ENCODE measurements around the gene MOB3C.

Gene MOB3C

DNA sequence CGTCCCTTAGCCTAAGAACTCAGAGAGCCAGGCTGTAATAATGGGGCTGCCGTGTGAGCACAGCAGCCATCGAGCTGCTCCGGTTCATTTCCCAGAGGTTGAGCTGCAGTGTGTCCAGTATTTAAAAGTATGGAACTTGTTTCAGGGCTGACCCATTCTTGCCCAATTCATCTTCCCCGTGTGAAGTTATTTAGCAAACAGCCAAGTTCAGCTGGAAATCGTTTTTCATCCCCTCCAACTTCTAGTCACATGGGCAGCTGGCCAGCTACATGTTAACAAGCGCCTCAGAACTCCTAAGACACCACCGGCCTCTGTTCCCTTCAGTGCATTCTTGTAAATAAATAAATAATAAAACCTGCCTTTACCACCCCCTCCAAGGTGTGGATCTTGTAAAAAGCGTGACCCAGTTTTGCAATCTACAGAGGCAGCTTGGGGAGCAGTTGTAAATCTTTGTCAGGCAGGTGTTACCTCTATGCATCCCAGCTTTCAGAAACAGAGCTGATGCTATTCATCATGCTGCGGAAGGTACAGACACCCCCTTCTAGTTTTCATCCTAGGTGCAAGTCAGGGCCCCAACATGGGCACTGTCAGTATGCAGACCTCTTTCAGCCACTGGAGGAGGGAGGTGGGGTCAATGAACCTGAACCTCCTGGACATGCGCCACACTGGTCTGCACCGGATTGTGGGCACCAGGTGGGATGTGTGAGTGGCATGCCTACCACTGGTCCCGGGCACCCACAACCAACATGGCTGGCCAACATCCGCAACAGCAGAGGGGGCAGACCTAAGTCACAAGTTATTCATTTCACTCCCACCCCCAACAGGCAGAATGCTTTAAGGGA, 46.5 kb downstream of the MOB3C start:
- DNase-seq, result no peak

DNA sequence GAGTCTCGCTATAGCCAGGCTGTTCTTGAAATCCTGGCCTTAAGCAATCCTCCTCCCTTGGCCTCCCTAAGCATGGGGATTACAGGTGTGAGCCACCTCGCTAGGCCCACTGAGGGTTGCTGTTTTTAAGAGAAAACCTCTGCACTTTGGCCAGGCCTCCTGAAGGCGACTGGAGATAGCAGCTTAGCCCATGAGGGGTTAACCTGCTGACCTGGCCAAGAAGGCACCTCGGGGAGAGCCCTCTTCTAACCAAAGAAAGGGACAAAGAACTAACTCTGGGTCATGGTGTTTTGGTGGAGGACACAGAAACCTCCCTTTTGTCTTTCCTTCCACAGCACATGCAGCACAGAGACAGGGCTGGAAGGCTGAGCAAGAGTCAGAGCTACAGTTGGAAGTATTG, 47.5 kb downstream of the MOB3C start:
- DNase-seq, result no peak

DNA sequence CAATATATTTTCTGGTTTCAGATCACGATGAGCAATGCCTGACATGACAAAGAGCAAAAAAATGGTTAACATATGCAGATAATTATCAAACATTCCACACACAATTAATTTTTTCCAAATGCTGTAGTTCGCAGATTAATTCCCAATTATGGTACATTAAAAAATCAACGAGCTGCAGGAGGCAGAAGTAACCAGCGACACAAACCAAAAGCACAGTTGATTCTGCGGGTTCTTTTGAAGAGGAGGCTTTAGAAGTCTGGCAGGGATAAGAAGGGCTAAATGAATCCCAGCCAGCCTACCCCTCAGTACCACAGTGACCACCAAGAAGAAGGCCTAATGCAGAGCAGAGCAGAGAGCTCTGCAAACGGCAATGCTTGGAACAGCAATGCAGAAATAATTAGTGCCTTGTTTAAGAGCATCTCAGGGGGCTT, 48.1 kb downstream of the MOB3C start:
- DNase-seq, result no peak

DNA sequence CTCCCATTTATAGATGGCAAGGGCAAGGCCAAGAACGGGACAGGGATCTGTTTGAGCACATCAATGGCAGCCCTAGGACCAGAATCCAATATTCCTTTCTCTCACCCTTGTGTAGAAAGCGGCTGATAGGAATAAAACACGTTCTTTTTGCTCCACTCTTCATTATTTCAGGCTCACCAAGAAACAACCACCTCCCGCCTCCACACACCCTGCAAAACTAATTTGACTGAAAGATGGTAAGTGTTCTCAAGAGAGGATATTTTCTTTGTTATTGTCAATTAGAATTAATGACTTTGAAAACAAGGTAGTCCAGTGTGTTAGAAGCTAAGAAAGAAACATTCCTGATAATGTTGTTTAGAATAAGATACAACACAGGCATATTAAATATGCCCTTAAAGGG, 53.3 kb downstream of the MOB3C start:
- no peak for DNase-seq

DNA sequence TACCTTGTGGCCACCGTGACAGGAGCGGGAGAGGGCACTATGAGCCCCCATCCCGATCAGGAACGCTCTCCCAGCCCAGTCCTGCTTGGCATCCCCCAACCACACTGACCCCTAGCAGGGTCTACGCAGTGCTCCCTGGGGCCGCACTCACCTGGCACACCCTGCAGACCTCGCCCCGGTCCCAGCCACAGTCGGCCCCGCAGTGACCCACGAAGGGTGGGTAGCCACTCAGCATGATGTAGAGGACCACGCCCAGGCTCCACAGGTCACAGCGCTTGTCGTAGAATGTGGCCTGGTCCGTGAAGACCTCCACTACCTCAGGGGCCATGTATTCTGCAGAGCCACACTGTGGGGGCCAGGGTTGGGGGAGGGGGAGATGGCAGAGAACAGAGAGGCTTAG, 54.1 kb downstream of the MOB3C start:
- no peak for DNase-seq

DNA sequence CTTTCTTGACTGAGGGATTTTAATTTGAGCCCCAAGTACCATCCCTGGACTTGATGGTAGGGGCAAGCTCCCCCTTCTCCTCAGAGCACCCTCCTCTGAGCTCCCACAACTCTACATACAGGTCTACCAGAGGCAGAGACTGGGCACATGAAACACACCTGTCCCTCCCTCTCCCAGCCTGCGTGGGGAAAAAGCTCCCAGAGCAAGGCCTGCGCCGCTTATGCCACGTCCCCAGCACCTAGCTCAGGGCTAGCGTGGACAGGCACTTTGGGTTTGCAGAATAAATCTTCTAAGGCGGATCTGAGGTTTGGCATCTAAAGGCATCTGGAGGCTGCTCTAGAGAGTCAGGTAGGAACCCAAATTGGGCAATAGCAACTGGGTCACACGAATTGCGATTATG, 57.6 kb downstream of the MOB3C start:
- DNase-seq, result no peak

DNA sequence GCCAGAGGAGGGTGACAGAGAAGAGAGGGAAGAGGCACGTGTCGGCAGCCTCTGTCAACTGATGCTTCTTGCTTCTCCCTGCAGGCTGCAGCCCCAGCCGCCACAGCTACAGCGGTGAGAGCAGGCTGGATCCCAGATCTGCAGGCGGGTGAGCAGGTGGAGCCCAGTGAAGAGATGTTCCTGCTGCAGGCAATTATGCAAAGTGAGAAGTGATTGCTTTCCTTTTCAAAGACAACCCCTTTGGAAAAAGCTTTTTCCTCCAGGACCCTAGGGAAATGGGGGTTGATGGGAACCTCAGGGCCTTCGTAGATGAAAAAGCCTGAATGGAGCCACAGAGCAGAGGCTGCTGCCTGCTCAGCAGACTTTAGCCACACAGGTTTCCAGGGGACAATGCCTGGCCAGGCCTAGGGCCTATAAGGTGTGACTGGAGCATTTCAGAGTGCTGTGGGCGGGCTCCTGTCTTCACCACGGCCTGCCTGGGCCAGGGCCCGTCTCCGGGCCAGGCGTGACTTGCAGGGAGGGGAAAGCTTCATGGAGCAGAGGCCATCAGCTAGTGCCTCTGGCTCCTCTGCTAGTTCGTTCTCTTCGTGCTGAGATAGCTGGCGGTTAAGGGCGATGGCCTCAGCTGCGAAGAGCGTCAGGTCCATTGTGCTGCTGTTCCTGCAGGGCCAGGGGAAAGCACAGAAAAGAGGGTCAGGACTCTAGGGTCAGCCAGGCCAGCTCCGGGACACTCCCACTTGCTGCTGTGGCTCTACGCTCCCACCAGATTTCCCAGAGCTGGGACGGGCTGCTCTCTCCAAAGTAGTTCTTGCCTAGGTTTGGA, 58.3 kb downstream of the MOB3C start:
- no peak for DNase-seq

Measured in activated gamma-delta T cell (primary cell).